Measurements from ENCODE around the gene CCDC9. TPM values are rescaled to one million over a fixed set of nuclear protein-coding genes. Genes with fewer than 3 reads are reported as not detected.

The CCDC9 gene
- total RNA-seq, 1 donor from 2014 or later: 47.1 TPM

GRCh38 chr19:47306303-47306702 is 50.0 kb downstream of the CCDC9 start:
- peaks cover 16% of the 10 kb centered on the region for H3K27me3 Mint-ChIP-seq
- H3K4me1 Mint-ChIP-seq: peaks cover 20% of the 10 kb centered on the region
- H3K27ac Mint-ChIP-seq: no peak overlapping the region
- no peak for TF ChIP-seq CTCF (IDR thresholded peaks at IDR 0.05)
- intact Hi-C loops (cut with micrococcal nuclease): no loop called here
- H3K9me3 Mint-ChIP-seq: no peaks in the 10 kb centered on the region
- ATAC-seq (ENCODE audit: low read depth): no peak
- H3K36me3 Mint-ChIP-seq (ENCODE audit: low read depth): no peaks in the 10 kb centered on the region
- no peak overlapping the region for H3K4me3 Mint-ChIP-seq
- no peak for DNase-seq
- CTCF ChIA-PET: interaction anchor here (1.2 to 1.5 kb wide), 2 partner anchors 22 to 85 kb away, joined by 4 to 6 read pairs; no protein-coding TSS in a partner anchor
- POLR2A ChIA-PET: no interaction called here

GRCh38 chr19:47309038-47309437 is 52.7 kb downstream of the CCDC9 start:
- Mint-ChIP-seq H3K4me3 (no peak overlapping the region), H3K9me3 (no peaks in the 10 kb centered on the region), H3K27me3 (peaks cover 16% of the 10 kb centered on the region), H3K36me3 (ENCODE audit: low read depth) (no peaks in the 10 kb centered on the region), H3K27ac (no peak overlapping the region), H3K4me1 (peaks cover 6% of the 10 kb centered on the region)
- ATAC-seq (ENCODE audit: low read depth): no peak
- ChIA-PET POLR2A (interaction anchor here (0.6 kb wide), 1 partner anchor 65 kb away, joined by 3 read pairs; no protein-coding TSS in a partner anchor), CTCF (interaction anchor here (0.7 to 2.0 kb wide), 3 partner anchors 24 to 52 kb away, joined by 3 to 8 read pairs (median 3); partner anchors contain the start of gene DHX34)
- intact Hi-C loops (cut with micrococcal nuclease): no loop called here
- no peak for DNase-seq
- no peak for TF ChIP-seq CTCF (IDR thresholded peaks at IDR 0.05)

- Mint-ChIP-seq H3K4me1 (peaks cover 6% of the 10 kb centered on the region), H3K27me3 (peaks cover 16% of the 10 kb centered on the region), H3K36me3 (ENCODE audit: low read depth) (no peaks in the 10 kb centered on the region), H3K27ac (no peak within 1 kb of the TSS), H3K9me3 (no peaks in the 10 kb centered on the region), H3K4me3 (no peak within 1 kb of the TSS)
- TF ChIP-seq CTCF (IDR thresholded peaks at IDR 0.05): no peak
- intact Hi-C loops (cut with micrococcal nuclease): no loop called here
- ATAC-seq (ENCODE audit: low read depth) (no peak), DNase-seq (no peak)
- ChIA-PET CTCF (interaction anchor here (1.1 to 2.0 kb wide), 2 partner anchors 25 to 39 kb away, joined by 3 to 8 read pairs; partner anchors contain the start of gene DHX34), POLR2A (interaction anchor here (0.6 kb wide), 1 partner anchor 64 kb away, joined by 3 read pairs; no protein-coding TSS in a partner anchor)
Observed at GRCh38 chr19:47309608-47310007, 53.3 kb downstream of the CCDC9 start, which contains the start of gene C5AR1. TSS of gene C5AR1 (plus strand) at chr19:47309861. CDS start at chr19:47309896, 35 bp downstream.

GRCh38 chr19:47310323-47310722 is 54.0 kb downstream of the CCDC9 start:
- CTCF ChIA-PET: no interaction called here
- Mint-ChIP-seq H3K36me3 (ENCODE audit: low read depth) (no peaks in the 10 kb centered on the region), H3K4me3 (no peak overlapping the region), H3K27ac (no peak overlapping the region), H3K4me1 (peaks cover 2% of the 10 kb centered on the region), H3K27me3 (peaks cover 18% of the 10 kb centered on the region), H3K9me3 (no peaks in the 10 kb centered on the region)
- intact Hi-C loops (cut with micrococcal nuclease): no loop called here
- no peak for ATAC-seq (ENCODE audit: low read depth)
- POLR2A ChIA-PET: no interaction called here
- TF ChIP-seq CTCF (IDR thresholded peaks at IDR 0.05): no peak
- DNase-seq: no peak

GRCh38 chr19:47310819-47311218 is 54.5 kb downstream of the CCDC9 start:
- ChIA-PET POLR2A (interaction anchor here (0.7 kb wide), 1 partner anchor 37 kb away, joined by 4 read pairs; no protein-coding TSS in a partner anchor), CTCF (no interaction called here)
- H3K4me3 Mint-ChIP-seq: no peak overlapping the region
- TF ChIP-seq CTCF (IDR thresholded peaks at IDR 0.05): no peak
- no peaks in the 10 kb centered on the region for H3K9me3 Mint-ChIP-seq
- no peak for ATAC-seq (ENCODE audit: low read depth)
- no peaks in the 10 kb centered on the region for H3K36me3 Mint-ChIP-seq (ENCODE audit: low read depth)
- H3K4me1 Mint-ChIP-seq: no peaks in the 10 kb centered on the region
- intact Hi-C loops (cut with micrococcal nuclease): no loop called here
- DNase-seq: no peak
- H3K27ac Mint-ChIP-seq: no peak overlapping the region
- peaks cover 18% of the 10 kb centered on the region for H3K27me3 Mint-ChIP-seq

All from activated B cell treated with CpG ODN at 0.5 μM for 24 hours (primary cell).